NCI-H748 (cell line): ENCODE data around the gene OR11A1.

Experiments
- DNase-seq: peaks from one replicate; lab custom pipeline; 2025; ENCODE audit not compliant: unreplicated experiment; lab: John Stamatoyannopoulos, UW

The OR11A1 gene

GRCh38 chr6:29399525-29399924 lies 57.3 kb downstream of the OR11A1 start:
- DNase-seq: no peak

GRCh38 chr6:29395331-29395730 lies 61.5 kb downstream of the OR11A1 start, which contains the start of gene OR12D2:
Gene OR12D2 (plus strand): TSS chr6:29395631. CDS start chr6:29396700, 1,069 bp downstream.
- DNase-seq: no peak

GRCh38 chr6:29388533-29388932 lies 68.3 kb downstream of the OR11A1 start:
- DNase-seq: no peak

GRCh38 chr6:29376003-29376402 lies 80.9 kb downstream of the OR11A1 start:
- DNase-seq: no peak
